Globus pallidus (tissue), 1 donor: ENCODE results near the gene PPCS.
A peak's percentile ranks its signal among the peaks of the same experiment; 100 is the strongest.

Experiments used
- DNase-seq: peaks from one replicate; pipeline ENCODE4 v3.0.0-alpha.2; 2015; ENCODE audit warnings: low spot score

PPCS gene

DNA sequence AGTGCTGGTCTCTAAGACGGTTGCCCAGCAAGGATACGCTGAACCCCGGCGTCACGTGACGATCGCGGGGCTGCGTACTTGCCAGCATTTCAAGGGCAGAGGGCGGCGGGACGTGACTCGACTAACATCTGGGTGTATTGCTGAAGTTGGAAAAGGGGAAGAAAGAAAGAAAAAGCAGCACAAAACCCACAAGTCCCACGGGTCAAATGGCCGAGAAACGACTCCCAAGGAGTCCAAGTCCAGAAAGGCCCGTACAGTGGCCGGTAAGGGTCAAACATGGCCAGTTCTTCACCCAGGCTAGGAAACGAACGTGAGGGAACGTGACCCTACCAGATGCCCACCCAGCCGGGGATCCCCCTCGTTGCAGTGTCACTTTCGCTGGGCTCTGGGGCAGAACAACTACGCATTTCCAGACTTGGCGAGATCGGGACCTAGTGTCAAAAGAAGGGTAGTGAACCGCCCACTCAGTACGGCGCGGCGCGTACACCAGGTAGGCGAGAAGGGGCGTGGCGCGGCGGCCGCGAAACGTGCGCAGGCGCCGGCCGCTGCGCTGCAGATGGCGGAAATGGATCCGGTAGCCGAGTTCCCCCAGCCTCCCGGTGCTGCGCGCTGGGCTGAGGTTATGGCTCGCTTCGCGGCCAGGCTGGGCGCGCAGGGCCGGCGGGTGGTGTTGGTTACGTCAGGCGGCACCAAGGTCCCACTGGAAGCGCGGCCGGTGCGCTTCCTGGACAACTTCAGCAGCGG is at the start of gene PPCS, which contains the start of gene ZMYND12:
Gene PPCS (plus strand): TSS at position 534 of the 744 bp plus-strand sequence. CDS start 23 bp downstream, at position 557.
Gene ZMYND12 (minus strand): TSS at position 13 of the 744 bp plus-strand sequence. CDS start 25 bp downstream, outside the sequence.
- DNase-seq = peak; percentile 82

DNA sequence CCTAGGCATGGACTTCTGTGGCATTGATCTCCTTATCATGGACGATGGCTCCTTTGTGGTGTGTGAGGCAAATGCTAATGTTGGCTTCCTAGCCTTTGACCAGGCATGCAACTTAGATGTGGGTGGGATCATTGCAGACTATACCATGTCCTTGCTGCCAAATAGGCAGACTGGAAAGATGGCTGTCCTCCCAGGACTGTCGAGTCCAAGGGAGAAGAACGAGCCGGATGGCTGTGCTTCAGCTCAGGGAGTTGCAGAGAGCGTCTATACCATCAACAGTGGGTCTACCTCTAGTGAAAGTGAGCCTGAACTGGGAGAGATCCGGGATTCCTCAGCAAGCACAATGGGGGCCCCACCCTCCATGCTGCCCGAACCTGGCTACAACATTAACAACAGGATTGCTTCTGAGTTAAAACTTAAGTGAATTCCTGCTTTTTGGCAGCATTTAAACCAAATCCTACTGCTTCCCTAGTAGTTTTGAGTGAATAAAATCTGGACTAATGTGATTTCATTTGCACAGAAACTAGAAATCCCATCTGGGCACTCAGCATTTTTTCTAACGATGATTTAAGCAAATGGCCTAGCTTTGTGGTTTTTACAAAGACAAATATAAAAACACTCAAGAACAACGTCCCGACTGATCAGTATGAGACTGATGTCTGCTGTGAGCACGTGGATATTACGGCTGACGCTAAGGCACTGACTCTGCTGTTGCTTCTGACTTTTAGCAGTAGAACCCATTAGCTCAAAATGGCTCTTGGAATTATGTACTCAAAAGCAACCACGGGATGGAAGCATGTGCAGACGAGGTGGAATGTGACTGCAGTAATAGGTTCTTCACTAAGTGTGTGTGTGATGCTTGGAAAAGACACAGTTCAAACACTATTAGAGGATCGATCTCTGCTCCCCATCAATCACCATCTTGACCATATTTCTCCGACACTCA is 41.5 kb upstream of the PPCS start:
- no peak for DNase-seq

DNA sequence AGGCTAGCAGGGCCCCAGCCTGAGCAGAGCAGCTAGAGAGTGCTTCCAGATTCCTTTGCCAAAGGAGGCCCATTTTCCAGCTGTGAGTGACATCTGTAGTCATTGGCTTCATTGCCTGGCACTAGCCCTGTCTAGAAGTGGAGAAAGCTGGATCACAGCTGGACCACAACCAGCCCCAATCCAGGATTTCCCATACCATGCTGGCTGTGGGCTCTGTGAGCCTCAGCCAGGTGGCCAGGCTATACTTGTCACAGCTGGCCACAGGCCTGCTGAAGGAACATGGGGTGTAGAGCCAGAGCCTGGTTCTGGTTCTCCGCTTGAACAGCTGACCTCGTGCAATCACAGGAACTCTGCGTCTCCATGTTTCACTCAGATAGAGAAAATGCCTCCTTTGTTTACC is 39.2 kb upstream of the PPCS start:
- DNase-seq = no peak

DNA sequence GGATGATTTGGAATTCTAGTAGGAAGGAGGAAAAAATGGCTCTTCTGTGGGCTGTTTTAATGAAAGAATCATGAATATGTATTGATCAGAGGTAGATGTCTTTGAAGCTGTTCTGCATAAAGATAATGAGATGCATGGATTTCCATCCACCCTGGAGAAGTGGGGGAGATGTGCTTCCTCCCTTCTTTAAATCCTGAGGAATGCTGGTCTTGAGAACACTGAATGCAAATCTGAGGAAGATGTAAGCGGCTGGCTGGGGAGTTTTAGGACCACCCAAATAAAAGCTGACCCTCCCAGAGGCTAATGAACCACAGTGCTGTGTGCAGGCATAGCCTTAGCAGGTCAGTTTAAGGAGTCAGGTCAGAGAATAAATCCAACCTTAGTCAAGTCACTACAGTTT is 37.8 kb upstream of the PPCS start:
- no peak for DNase-seq

DNA sequence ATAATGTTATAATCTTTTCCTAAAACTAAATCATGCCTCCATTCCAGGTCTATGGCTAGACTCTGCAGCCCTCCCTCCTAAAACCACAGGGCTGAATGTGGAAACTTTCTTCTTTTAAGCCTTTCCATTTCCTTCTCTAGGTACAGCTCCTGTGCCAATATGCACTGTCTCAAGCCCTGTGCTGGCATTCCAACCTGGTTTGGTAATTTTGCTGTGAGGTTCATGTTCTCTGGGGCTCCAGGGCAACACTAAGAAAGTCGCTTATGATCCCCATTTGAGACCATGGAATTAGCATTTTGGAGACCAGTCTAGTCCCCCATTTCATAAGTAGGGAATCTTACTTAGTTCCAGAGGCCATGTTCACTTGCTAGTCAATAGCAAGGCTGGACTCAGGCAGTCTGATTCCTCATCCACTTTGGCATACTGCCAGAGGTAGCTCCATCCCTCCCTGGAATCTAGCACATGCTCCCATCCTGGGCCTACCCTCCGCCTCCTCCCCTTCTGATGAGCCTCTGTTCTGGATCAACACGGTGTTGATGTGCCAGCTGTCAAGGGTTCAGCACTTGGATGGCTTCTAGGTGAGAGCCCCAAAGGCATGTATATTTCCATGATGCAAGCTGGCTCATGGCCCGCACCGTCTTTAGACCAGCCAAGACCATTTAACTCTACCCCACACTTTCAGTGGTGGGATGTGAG is 37.1 kb upstream of the PPCS start:
- DNase-seq = no peak

DNA sequence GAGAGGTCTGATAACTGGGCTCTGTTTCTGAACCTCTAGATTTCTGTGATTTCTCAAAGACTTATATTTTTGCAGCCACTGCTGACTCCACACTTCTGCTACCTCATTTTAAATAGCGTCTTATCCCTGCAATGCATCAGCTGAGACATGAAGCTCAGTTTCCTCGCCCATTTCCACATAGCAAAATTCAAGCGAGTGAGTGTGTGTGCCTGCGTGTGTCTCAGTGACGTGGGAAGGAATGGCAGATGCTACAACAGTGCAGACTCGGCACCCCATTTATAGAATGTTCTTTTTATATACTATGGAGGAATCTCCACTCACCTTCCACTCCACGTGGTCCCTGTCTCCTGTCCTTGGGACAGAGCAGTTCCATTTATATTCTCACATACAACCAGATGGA is 36.2 kb upstream of the PPCS start:
- no peak for DNase-seq

DNA sequence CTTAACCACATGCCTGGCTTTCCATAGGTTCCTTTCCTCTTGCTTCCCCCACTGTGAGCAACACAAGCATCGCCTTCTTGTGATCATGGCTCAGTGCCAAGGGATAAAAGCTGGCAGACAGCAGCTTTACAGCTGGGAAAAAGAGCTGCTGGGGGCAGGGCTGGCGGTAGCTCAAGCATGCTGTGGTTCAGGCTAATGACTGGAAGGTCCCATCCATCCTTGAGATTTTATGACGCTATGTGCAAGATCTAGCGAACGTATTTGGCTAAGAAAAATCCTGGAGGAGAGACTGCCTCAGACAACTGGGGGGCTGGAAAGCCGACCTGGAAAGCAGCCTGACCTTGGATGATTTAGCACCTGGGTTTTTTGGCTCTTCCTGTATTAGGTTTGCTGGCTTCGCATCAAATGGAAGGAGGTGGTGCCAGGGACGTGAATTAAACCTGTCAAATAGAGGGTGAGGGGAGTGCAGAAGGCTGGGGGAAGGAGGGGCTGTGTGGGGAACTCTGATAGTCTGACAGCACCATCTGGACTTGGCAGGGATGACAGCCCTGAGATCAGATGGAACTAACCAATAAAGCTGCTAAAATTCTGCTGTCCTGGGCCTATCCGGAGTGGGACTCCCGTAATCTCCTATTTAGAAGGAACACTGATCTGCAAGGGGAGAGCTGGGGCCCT is 35.3 kb upstream of the PPCS start:
- DNase-seq = peak; percentile 76

DNA sequence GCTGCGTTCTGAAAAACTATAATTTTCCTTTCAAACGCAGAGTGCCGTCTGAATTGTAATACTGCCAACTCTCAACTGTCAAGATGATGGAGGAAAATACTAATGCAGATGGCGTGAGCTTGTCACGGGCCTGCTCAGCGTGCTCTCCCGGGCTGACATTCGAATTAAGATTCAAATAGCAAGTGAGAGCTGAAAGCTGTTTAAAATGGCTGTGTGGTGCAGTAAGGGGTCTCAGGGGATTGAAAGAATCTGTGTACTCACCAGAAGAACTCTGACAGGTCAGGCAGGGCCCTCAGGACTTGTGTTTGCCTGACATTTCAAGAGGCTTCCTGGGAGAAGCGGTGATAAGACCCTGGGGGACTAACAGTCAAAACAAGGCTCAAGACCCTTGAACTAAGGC is 33.6 kb upstream of the PPCS start:
- DNase-seq = no peak

DNA sequence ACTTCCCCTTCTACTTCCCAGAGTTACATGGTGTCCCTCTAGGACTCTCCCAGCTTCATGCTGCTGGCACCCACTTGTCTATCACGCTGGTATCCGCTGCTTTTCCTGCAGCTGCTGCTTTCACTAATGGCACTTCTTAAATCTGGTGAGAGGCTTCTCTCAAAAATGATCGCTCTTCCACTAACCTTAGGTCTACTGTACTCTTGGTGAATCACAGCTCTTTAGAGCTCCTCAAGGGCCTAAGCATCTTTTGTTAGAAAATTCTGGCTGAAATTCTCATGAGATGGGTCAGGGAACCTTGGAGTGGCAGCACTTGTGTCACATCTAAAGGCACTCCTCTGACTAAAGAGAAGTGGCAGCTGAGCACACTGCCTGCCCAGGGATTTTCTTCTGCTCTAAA is 32.7 kb upstream of the PPCS start:
- DNase-seq = no peak

DNA sequence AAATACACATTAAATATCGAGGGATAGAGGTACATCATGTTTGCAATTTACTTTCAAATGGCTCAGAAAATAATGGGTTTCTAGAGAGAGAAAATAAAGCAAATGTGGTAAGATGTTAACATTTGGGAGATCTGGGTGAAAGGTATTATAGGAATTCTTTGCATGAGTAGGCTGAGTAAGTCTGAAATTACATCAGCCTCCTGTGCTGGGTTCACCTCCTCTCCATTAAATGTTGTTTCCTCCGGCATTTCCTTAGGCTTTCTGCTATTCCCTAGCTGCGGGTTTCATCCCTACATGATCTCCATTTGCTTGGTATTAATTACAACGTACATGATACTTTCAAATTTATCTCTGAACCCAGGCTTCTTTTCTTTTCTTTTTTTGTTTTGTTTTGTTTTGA is 32.1 kb upstream of the PPCS start:
- DNase-seq = no peak

DNA sequence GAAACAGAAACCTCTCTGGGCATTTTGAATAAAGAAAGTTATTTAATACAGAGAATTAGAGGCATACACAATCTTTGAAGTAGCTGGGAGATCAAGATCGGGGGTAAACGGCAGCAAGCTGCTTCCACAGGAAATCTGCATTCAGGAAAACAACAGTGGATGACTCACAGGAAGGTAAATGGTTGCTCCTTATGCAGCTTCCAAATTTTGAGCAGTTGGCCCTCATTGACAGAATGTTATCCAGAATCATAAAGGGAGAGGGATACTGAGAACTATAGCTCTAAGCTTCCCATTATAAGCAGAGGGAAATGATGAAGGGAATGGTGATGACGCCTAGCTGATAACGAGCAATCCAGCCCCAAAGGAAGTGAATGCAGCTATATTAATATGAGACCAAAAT is 29.1 kb upstream of the PPCS start:
- DNase-seq = no peak

DNA sequence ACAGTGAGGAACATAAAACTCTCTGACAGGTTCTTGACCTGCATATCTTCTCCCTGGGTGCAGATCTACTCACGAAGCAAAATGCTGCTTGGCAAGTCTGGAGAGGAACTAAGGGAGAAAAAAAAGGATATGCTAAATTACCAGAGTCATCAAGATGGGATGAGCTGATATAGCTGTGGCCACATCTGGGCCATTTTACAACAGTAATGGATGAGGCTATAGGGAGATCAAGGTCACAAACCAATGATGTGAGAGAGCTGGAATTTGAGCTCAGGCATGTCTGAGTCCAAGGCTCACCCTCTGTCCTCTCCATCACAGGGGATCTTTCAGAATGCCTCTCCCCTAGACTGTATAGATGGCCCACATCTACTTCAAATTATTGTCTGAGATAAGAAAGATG is 26.7 kb upstream of the PPCS start:
- no peak for DNase-seq

DNA sequence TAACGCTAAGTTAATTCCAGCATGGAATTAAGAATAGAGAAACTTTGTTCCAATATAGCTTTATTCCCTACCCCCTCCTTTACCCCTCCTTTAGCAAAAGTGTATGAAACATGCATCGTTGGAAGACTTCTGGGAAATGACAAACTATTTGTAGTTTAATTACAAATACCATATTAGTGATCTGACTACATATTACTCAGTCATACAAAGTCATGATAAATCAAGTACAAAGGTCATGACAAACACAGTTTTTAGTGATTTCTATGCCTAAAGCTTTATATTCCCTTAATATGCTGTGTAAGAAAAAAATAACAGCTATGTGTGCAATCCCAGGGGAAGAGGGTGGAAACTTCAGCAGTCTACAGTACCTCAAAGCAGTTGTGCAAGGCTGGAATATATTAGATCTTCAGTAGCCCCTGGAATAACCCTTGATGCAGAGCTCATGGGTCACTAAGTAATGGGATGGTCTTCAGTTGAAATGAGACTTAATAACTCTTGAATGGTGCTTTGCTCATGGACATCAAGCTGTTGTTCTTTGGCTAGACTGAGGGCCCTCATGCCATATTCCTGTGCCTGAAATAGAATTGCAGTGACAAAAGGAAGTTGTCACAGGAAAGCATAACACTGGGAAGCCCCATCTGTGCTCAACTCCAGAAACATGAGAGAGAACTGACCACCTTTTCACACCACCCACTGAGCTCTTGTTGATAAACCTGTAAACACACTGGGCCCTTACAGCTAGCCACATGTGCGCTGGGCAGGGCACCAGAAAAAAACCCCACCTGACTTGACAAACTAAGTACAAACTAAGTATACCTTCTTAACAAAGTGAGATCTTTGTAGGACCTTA is 25.8 kb upstream of the PPCS start:
- no peak for DNase-seq

DNA sequence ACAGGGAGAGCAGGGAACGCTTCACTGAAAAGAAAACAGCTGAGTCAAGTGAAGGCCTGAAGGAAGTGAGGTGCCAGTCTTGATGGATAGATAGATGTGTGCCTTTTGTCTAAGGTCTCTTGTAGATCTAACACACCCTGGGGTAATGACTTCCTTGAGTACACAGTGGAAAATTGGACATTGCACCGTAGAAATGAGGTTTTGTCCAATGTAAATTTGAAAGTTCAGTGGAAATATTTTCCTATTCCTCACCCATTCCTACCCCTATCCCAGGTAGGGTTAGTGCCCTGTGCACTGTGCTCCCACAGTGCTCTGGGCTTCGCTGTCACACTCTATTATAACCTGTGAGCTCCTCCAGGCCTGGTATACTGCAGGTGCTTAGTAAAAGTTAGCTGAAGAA is 24.8 kb upstream of the PPCS start:
- no peak for DNase-seq

DNA sequence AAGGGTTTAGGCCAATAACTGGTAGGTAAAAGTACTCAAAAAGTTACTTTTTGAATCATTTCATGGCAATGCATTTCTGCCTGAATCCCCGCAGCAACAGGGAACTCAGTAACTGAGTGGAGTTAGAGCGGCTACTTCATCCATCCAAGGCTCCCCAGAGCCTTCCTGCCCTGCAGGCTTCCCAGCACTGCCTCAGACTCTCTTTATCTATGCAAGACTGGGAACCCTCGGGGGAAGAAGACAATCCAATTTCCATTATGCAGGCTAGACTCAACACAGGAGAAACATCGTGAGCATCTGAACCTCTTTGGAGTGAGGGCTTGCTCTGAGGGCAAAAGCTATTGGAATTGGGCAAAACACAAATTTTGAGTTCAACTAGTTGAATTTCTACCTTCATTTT is 23.6 kb upstream of the PPCS start:
- DNase-seq = no peak

DNA sequence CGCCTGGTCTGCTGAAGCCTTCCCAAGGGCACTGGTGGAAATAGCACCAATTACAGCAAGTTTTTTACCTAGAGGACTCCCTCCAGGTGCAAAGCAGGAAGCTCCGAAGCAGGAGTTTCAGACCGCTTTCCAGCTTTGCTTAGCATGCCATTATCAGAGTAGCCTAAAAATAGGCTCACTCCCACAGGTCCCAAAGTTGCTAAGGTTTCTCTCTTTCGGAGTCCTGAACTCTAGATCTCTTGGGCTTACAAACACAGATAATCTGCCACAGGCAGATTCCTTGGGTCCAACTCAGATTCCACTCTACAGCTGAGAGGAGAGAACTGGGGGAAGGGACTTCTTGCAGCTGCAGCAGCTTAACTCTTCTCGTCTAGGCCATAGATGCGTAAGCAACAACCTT is 23.0 kb upstream of the PPCS start:
- no peak for DNase-seq

DNA sequence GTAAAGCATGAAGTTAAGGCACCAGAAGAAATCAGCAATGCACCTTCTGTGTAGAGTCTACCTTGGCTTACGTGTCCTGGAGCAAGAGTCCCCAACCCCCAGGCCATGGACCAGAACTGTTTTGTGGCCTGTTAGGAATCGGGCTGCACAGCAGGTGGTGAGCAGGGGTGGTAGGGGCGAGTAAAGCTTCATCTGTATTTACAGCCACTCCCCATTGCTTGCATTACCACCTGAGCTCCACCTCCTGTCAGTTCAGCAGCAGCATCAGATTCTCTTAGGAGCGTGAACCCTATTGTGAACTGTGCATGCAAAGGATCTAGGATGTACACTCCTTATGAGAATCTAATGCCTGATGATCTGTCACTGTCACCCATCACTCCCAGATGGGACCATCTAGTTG is 22.0 kb upstream of the PPCS start:
- DNase-seq = no peak

DNA sequence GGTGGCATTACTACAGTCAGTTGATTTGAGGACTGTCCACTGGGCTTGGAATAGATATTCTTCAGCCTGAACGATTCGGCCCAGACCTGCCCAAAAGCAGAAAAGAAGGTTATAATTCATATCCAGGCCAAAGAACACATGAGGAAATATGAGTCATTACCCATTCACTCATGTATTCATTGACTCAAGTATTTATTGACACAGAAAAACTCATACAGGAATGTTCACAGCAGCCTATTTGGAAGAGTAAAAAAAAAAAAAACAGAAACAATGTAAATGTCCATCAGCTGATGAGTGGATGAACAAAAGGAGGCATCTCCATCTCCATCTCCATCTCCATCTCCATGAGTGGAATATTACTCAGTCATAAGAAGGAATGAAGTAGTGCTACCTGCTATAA is 16.4 kb upstream of the PPCS start:
- no peak for DNase-seq

DNA sequence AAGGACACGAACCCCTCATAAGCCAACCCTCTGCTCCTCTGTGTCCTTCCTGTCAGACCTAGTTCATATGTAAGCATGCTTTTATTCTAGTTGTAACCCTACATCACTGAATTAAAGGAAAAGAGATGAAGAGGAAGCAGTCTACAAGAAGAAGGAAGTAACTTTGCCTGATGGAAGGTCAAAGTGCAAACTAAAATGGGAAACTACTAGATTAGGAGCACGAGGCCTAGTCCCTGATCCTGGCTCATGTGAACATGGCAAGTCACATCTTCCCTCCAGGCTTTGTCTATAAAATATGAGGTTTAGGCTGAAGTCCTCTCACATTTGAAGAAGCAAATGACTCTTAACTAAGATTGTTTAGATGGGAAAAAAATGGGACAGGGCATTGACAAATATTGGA is 13.7 kb upstream of the PPCS start:
- no peak for DNase-seq

DNA sequence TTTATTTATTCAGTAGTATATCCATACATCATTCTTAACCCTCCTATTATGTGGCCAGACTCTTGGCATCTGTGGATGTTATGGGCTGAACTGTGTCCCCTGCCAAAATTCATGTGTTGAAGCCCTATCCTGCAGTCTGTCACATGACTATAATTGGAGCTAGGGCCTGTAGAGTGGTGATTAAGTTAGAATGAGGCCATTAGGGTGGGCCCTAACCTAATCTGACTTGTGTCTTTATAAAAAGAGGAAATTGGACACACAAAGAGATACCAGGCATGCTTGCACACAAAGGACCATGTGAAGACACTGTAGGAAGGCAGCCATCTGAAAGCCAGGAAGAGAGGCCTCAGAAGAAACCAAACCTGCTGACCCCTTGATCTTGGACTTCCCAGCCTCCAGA is 7.1 kb upstream of the PPCS start:
- no peak for DNase-seq

DNA sequence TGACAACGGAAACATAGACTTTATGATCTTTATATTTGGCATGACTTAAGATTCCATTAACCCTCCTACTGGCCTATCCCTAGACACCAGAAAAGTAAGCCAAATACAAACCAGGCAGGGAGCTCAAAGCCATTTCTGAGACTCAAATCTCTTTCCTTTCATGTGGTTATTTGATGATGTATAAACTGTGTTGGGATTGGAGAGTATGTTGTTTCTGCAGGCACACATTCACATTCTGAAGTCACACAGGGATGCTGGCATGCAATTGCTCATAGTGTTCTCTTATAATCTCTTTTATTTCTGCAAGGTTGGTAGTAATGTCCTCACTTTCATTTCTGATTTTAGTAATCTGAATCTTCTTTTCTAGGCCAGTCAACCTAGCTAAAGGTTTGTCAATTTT is 6.3 kb upstream of the PPCS start:
- DNase-seq = no peak
